GM21381 (cell line): Measurements from ENCODE around the gene ROPN1B.
"Not testable (repeated sequence)": the region's sequence is repeated elsewhere in the genome, so short reads cannot be mapped to it uniquely, and the experiment has no call there.

Experiments used
- ATAC-seq: cut with Tn5 transposase; IDR thresholded peaks from one replicate; pipeline ENCODE4 v1.9.1; 2021; ENCODE audit warnings: mild to moderate bottlenecking, moderate library complexity; ENCODE audit not compliant: unreplicated experiment

Gene ROPN1B

GRCh38 chr3:125957674-125958510 is 11.1 kb upstream of the ROPN1B start:
- ATAC-seq: no peak

GRCh38 chr3:125958511-125959316 is 10.3 kb upstream of the ROPN1B start:
- no peak for ATAC-seq

- ATAC-seq: no peak
Observed at GRCh38 chr3:125959317-125960065, 9.5 kb upstream of the ROPN1B start.

GRCh38 chr3:125960066-125960424 is 8.9 kb upstream of the ROPN1B start:
- no peak for ATAC-seq

GRCh38 chr3:125960456-125961288 is 8.3 kb upstream of the ROPN1B start:
- no peak for ATAC-seq

- no peak for ATAC-seq
Observed at GRCh38 chr3:125961289-125961589, 7.7 kb upstream of the ROPN1B start.

- ATAC-seq: not testable (repeated sequence)
Observed at GRCh38 chr3:125963834-125964233, 5.1 kb upstream of the ROPN1B start.

GRCh38 chr3:125965505-125965904 is 3.5 kb upstream of the ROPN1B start:
- ATAC-seq: no peak

- ATAC-seq: no peak
Observed at GRCh38 chr3:125967156-125967555, 1.8 kb upstream of the ROPN1B start.

GRCh38 chr3:125968121-125968520 is 857 bp upstream of the ROPN1B start:
- not testable (repeated sequence) for ATAC-seq

GRCh38 chr3:125971997-125972944 is 3.3 kb downstream of the ROPN1B start:
- not testable (repeated sequence) for ATAC-seq

GRCh38 chr3:125975245-125976002 is 6.4 kb downstream of the ROPN1B start:
- not testable (repeated sequence) for ATAC-seq

- not testable (repeated sequence) for ATAC-seq
Observed at GRCh38 chr3:125976003-125976390, 7.0 kb downstream of the ROPN1B start.

- ATAC-seq: not testable (repeated sequence)
Observed at GRCh38 chr3:125977104-125977503, 8.1 kb downstream of the ROPN1B start.

- ATAC-seq: not testable (repeated sequence)
Observed at GRCh38 chr3:125984951-125985350, 16.0 kb downstream of the ROPN1B start.

- peak; percentile 77 for ATAC-seq
Observed at GRCh38 chr3:125990253-125990970, 21.4 kb downstream of the ROPN1B start.

GRCh38 chr3:125996751-125997150 is 27.8 kb downstream of the ROPN1B start:
- not testable (repeated sequence) for ATAC-seq

GRCh38 chr3:126002189-126002588 is 33.2 kb downstream of the ROPN1B start:
- no peak for ATAC-seq
